ENCODE results near the gene USP6NL. TPM values are rescaled to one million over a fixed set of nuclear protein-coding genes. Genes with fewer than 3 reads are reported as not detected.

Gene USP6NL
- polyA plus RNA-seq, 1 donor (not counting 4 experiments of a cell fraction or from before 2014, with no cell fraction given) = 8.7 TPM

DNA sequence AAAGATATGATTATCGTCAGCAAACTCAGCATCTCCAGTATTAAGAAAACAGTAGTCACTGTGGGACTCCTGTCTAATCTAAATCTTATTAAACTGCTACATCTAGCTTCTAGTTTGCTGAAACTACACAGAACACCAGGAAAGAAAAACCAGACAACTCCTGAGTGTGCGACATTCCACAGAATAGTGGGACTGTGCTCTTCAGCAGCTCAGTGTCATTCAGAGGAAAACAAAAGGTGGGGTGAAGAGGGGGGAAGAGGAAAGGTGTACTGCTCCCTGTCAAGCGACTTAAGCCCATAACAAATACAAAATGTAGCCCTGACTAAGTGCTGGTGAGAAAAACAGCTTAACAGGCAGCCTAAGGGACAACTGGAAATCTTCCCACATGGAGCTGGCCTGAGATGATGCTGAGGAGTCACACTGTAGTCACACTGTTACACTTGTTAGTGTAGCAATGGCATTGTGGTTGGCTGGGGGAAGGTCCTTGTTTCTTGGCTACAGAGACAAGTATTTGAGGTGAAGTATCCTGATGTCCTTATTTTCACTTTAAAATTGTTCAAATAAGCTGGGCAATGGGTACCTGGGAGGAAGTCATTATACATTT lies 135.5 kb downstream of the USP6NL start:
- Histone ChIP-seq H3K9me3 (ENCODE audit: control insufficient read depth, low read depth, low read length) (no peaks in the 10 kb centered on the region), H3K27me3 (ENCODE audit: control insufficient read depth, extremely low read depth, insufficient read depth, low read length) (no peaks in the 10 kb centered on the region), H3K9ac (ENCODE audit: control insufficient read depth, extremely low read depth, insufficient read depth, low read length) (no peak overlapping the region), H3K9me1 (ENCODE audit: control insufficient read depth, extremely low read depth, insufficient read depth, low read length) (no peaks in the 10 kb centered on the region), H3K79me2 (ENCODE audit: control insufficient read depth, insufficient read depth, low read length) (no peaks in the 10 kb centered on the region), H3K4me2 (ENCODE audit: control insufficient read depth, extremely low read depth, insufficient read depth, low read depth, low read length) (no peak overlapping the region), H4K20me1 (ENCODE audit: control insufficient read depth, extremely low read depth, insufficient read depth, low read length) (no peaks in the 10 kb centered on the region), H3K4me1 (ENCODE audit: control insufficient read depth, extremely low read depth, insufficient read depth, low read length) (no peaks in the 10 kb centered on the region), H3K27ac (ENCODE audit: control insufficient read depth, insufficient read depth, low read length) (no peak overlapping the region), H3K36me3 (ENCODE audit: control insufficient read depth in 2 of 2, extremely low read depth in 1 of 2, insufficient read depth in 2 of 2, low read length in 2 of 2) (no peaks in the 10 kb centered on the region), H3K4me3 (ENCODE audit: control insufficient read depth in 2 of 3, extremely low read depth in 1 of 3, insufficient read depth in 2 of 3, low read depth in 1 of 3, low read length in 3 of 3) (no peak overlapping the region), H2AFZ (ENCODE audit: control insufficient read depth, low read length) (no peak overlapping the region)
- dilution Hi-C loops (cut with MboI; ENCODE audit: extremely low pct_ligation_motif_present, low sequenced_read_pairs) = no loop called here
- no peak for FAIRE-seq
- no peak for DNase-seq (ENCODE audit: low read depth, low spot score)
- TF ChIP-seq EZH2 (IDR thresholded peaks at IDR 0.05; ENCODE audit: low read length) = no peak
- TF ChIP-seq, protein P1, sequence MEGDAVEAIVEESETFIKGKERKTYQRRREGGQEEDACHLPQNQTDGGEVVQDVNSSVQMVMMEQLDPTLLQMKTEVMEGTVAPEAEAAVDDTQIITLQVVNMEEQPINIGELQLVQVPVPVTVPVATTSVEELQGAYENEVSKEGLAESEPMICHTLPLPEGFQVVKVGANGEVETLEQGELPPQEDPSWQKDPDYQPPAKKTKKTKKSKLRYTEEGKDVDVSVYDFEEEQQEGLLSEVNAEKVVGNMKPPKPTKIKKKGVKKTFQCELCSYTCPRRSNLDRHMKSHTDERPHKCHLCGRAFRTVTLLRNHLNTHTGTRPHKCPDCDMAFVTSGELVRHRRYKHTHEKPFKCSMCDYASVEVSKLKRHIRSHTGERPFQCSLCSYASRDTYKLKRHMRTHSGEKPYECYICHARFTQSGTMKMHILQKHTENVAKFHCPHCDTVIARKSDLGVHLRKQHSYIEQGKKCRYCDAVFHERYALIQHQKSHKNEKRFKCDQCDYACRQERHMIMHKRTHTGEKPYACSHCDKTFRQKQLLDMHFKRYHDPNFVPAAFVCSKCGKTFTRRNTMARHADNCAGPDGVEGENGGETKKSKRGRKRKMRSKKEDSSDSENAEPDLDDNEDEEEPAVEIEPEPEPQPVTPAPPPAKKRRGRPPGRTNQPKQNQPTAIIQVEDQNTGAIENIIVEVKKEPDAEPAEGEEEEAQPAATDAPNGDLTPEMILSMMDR (optimal IDR thresholded peaks at IDR 0.05 in 1 of 3, IDR thresholded peaks at IDR 0.05 in 1 of 3, conservative IDR thresholded peaks at IDR 0.05 in 1 of 3; ENCODE audit: extremely low read depth in 1 of 3, insufficient read depth in 2 of 3, low read length in 3 of 3) = no peak

DNA sequence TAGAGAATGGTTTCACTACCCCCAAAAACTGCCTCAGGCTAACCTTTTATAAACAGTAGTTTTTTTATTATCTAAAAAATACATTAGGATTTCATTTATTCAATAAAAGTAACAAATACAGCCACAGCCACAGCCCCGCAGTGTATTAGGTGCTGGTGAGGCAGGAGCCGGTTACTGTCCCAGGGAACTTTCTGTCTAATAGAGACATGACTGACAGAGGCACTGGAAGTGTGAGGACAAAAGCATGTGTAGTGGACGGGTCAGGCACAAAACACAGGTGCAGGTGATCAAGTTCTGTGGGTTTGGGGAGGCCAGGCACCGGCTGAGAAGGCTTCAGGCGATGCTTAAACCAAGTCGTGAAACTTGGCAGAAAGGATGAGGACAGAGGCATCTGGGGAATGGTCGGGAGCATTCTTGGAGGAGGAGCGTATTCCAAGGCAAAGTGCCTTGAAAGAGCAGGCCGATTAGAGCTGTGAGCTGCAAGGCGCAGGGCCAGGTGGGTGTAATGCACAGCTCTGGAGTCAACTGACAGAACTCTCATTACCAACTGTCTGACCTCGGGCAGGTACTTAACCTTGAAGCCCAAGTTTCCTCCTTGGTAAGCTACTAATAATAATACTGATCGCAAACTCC lies 138.2 kb downstream of the USP6NL start:
- no peak overlapping the region for H3K4me2 ChIP-seq (ENCODE audit: control insufficient read depth, extremely low read depth, insufficient read depth, low read depth, low read length)
- TF ChIP-seq EZH2 (IDR thresholded peaks at IDR 0.05; ENCODE audit: low read length) = no peak
- TF ChIP-seq, protein P1 (optimal IDR thresholded peaks at IDR 0.05 in 1 of 3, IDR thresholded peaks at IDR 0.05 in 1 of 3, conservative IDR thresholded peaks at IDR 0.05 in 1 of 3; ENCODE audit: extremely low read depth in 1 of 3, insufficient read depth in 2 of 3, low read length in 3 of 3) = no peak
- H3K4me1 ChIP-seq (ENCODE audit: control insufficient read depth, extremely low read depth, insufficient read depth, low read length) = peaks cover 3% of the 10 kb centered on the region
- dilution Hi-C loops (cut with MboI; ENCODE audit: extremely low pct_ligation_motif_present, low sequenced_read_pairs) = no loop called here
- no peaks in the 10 kb centered on the region for H3K9me3 ChIP-seq (ENCODE audit: control insufficient read depth, low read depth, low read length)
- H3K79me2 ChIP-seq (ENCODE audit: control insufficient read depth, insufficient read depth, low read length) = no peaks in the 10 kb centered on the region
- peaks cover 0 to 3% of the 10 kb centered on the region in 2 experiments for H3K36me3 ChIP-seq (ENCODE audit: control insufficient read depth in 2 of 2, extremely low read depth in 1 of 2, insufficient read depth in 2 of 2, low read length in 2 of 2)
- no peak overlapping the region for H3K9ac ChIP-seq (ENCODE audit: control insufficient read depth, extremely low read depth, insufficient read depth, low read length)
- H3K27me3 ChIP-seq (ENCODE audit: control insufficient read depth, extremely low read depth, insufficient read depth, low read length) = no peaks in the 10 kb centered on the region
- FAIRE-seq (no peak), DNase-seq (ENCODE audit: low read depth, low spot score) (no peak)
- no peak overlapping the region for H2AFZ ChIP-seq (ENCODE audit: control insufficient read depth, low read length)
- H3K9me1 ChIP-seq (ENCODE audit: control insufficient read depth, extremely low read depth, insufficient read depth, low read length) = no peaks in the 10 kb centered on the region
- H3K27ac ChIP-seq (ENCODE audit: control insufficient read depth, insufficient read depth, low read length) = no peak overlapping the region
- no peaks in the 10 kb centered on the region for H4K20me1 ChIP-seq (ENCODE audit: control insufficient read depth, extremely low read depth, insufficient read depth, low read length)
- no peak overlapping the region for H3K4me3 ChIP-seq (ENCODE audit: control insufficient read depth in 2 of 3, extremely low read depth in 1 of 3, insufficient read depth in 2 of 3, low read depth in 1 of 3, low read length in 3 of 3)
